Ectodermal cell (in vitro differentiated cells): ENCODE data around the gene TSGA10.
A peak's percentile ranks its signal among the peaks of the same experiment; 100 is the strongest.
"Not testable (repeated sequence)": the region's sequence is repeated elsewhere in the genome, so short reads cannot be mapped to it uniquely, and the experiment has no call there.

Experiments
- H3K27ac ChIP-seq: 2 replicates; pipeline ENCODE4 v1.7.0; 2013; ENCODE audit warnings: mild to moderate bottlenecking, low read depth, low read length; ENCODE audit not compliant: insufficient read depth, poor library complexity, severe bottlenecking
- H3K27me3 ChIP-seq: 2 replicates; pipeline ENCODE4 v1.7.0; 2013; ENCODE audit warnings: mild to moderate bottlenecking, low read length; ENCODE audit not compliant: insufficient read depth, control insufficient read depth, poor library complexity, severe bottlenecking
- H3K36me3 ChIP-seq: one replicate; pipeline ENCODE4 v1.7.0; 2013; ENCODE audit warnings: low read length; ENCODE audit not compliant: control insufficient read depth, insufficient read depth
- H3K4me1 ChIP-seq: one replicate; pipeline ENCODE4 v1.7.0; 2013; ENCODE audit warnings: low read length; ENCODE audit not compliant: control insufficient read depth, insufficient read depth
- H3K4me3 ChIP-seq: 2 replicates; pipeline ENCODE4 v1.7.0; 2013; ENCODE audit warnings: low read depth, low read length, control low read depth; ENCODE audit not compliant: insufficient read depth
- H3K9me3 ChIP-seq: 2 replicates; pipeline ENCODE4 v1.7.0; 2013; ENCODE audit warnings: mild to moderate bottlenecking, low read length, moderate library complexity; ENCODE audit not compliant: control insufficient read depth
- WGBS, 2 experiments: methylation state at CpG; one replicate each; pipeline ENCODE4 v1.1.7; 2013; ENCODE audit warnings: missing lambda C conversion rate in 2 of 2; 5-methylcytosine and 5-hydroxymethylcytosine counted together

The TSGA10 gene

DNA sequence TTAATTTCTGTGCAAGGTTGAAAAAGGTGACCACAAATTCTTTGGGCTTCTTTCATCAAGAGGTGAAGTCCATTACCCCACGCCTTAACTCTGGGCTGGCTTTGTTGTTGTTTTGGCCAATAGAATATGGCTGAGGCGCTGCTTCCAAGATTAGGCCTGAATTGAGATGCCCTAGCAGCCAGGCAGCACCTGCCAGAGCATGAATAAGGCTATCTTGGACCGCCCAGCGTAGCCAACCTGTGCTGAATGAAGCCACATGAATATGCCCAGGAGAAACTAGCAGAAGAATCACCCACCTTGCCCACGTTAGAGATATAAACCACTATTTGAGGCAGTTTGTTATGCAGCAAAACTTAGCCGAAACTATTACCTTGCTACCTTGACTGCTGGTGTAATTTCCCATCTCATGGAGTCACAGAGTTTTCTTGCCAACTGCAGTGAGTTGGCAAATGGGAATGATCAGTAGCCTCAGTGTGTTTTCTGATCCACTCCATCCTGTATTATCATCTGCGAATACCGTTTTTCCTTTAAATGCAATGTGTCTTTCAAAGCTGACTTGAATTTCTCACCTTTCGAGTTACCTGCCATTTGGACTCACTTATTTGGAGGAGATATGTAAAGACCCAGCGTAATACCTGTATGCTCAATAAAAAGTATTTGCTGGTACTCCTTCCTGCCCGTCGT lies 679 bp downstream of the TSGA10 start:
- peaks cover 13% of the 10 kb centered on the region for H3K36me3 ChIP-seq
- H3K27ac ChIP-seq: no peak overlapping the region
- WGBS, 2 experiments: 58% methylated on average over 12 of the region's 12 CpGs
- H3K4me3 ChIP-seq: peak overlapping the region; percentile 67
- peaks cover 7% of the 10 kb centered on the region for H3K4me1 ChIP-seq
- no peaks in the 10 kb centered on the region for H3K9me3 ChIP-seq
- H3K27me3 ChIP-seq: no peaks in the 10 kb centered on the region

DNA sequence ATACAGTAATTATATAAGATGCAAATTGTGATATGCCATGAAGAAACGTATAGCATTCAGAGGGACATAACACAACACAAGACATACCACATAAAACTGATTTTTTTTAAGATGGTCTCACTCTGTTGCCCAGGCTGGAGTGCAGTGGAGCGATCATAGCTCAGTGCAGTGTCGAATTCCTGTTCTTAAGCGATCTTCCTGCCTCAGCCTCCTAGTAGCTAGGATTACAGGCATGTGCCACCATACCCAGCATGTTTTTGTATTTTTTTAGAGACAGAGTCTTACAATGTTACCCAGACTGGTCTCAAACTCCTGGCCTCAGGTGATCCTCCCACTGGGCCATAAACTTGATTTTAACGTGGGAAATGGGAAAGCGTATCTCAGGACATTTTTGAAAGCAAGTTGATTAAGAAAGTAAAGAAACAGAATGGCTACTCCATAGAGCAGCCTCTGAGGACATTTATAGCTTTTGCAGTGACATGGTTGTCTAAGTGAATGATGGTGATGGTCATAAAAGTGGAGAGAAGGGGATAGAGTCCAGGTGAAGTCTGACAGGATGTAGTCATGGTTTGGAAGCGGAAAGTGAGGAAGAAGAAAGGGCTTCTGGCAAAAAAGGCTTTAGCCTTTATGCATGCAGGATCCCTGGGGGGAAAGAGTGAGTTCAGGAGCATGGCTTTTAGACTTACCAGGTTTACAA lies 2.4 kb downstream of the TSGA10 start:
- H3K4me3 ChIP-seq: no peak overlapping the region
- WGBS, 2 experiments: 92% methylated on average over 7 of the region's 7 CpGs
- H3K27me3 ChIP-seq: no peaks in the 10 kb centered on the region
- H3K4me1 ChIP-seq: peaks cover 7% of the 10 kb centered on the region
- peaks cover 6% of the 10 kb centered on the region for H3K36me3 ChIP-seq
- H3K27ac ChIP-seq: no peak overlapping the region
- H3K9me3 ChIP-seq: no peaks in the 10 kb centered on the region

DNA sequence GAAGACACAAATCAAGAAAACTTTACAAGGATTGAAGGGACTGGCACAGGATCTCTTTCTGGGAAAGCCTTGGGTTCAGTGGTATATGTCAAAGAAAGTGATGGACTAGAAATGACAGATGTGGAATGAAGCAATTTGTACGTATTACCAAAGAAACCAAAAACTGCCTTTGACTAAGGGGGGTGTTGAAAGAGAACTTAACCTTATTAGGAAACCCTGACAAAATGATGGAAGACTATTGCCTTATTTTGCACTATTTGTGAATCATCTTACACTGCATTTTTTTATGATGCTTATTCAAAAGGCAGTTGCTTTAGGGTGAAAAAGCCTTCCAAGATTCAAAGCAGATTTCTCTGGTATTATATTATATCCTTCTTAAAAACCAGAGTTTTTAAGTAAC lies 4.0 kb downstream of the TSGA10 start:
- 93 to 100% methylated on average over 1 of the region's 1 CpG for WGBS, 2 experiments
- Histone ChIP-seq H3K4me1 (peaks cover 7% of the 10 kb centered on the region), H3K27me3 (no peaks in the 10 kb centered on the region), H3K4me3 (no peak overlapping the region), H3K9me3 (no peaks in the 10 kb centered on the region), H3K36me3 (no peaks in the 10 kb centered on the region), H3K27ac (no peak overlapping the region)

DNA sequence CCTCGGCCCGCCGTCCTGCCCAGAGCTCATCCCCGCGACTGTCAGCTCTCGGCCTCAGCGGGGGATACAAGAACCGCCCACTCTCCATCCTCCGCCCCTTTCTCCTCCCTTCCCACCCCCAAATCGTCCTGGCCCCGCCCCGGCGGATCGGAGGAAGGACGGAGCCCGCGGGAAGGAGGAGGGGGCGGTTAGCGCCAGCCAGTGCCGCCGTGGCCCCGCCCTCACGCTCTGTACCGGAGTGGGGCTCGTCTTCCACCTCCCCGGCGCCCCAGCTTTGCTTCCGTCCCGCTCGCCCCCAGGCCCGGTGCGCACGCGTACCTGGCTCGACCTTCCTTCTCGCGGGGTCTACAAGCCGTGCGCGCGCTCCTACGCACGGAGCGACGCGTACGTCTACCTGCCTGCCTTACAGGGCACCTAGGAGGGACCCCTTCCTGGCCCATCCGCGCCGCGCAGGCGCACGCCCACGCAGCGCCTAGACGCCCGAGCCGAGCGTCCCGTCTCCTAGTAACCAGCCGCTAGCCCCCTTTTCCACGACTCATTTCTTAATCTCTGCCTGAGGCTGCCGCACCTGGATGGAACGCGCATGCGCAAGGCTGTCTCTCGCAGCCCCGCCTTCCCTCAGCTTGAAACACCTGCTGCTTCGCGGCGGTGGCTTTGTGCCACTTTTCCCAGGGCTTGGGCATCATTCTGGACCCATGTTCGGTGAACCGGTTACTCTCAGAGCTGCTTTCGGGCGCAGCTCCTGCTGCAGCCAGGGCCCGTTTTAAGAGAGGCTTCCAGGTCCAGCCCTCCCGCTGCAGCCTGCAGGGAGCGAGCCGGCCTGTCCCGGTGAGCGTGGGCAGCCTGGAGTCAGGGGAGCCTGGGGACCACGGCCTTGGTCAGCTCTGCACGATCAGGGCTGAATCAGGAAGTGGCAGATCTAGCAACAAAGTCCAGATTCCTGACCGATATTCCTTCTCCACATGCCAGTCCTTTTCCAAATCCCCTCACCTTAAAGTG lies 13.3 kb downstream of the TSGA10 start, which contains the start of gene C2orf15:
Gene C2orf15 (plus strand): TSS at position 598 of the 999 bp plus-strand sequence. CDS start 8,852 bp downstream, outside the sequence.
- H3K9me3 ChIP-seq: no peaks in the 10 kb centered on the region
- H3K4me3 ChIP-seq: peak within 1 kb of the TSS; percentile 88
- WGBS, 2 experiments: 0% methylated on average over 84 of the region's 84 CpGs
- peaks cover 4% of the 10 kb centered on the region for H3K4me1 ChIP-seq
- peak within 1 kb of the TSS; percentile 83 for H3K27ac ChIP-seq
- no peaks in the 10 kb centered on the region for H3K36me3 ChIP-seq
- H3K27me3 ChIP-seq: peaks cover 13% of the 10 kb centered on the region

DNA sequence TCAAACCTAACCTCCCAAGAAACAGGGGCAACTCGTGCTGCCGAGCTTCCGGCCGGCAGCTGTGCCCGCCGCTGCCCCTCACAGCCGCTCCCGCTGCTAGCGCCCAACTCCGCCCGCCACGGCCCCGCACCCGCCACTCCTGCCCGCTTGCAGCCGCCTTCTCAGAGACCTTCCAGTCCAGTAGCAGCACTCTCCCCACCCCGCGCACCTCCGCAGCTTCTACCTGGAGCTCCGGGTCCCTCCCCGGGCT lies 14.0 kb downstream of the TSGA10 start:
- no peak overlapping the region for H3K27ac ChIP-seq
- peak overlapping the region; percentile 88 for H3K4me3 ChIP-seq
- H3K36me3 ChIP-seq: no peaks in the 10 kb centered on the region
- 0% methylated on average over 21 of the region's 21 CpGs for WGBS, 2 experiments
- peaks cover 4% of the 10 kb centered on the region for H3K4me1 ChIP-seq
- H3K27me3 ChIP-seq: peaks cover 13% of the 10 kb centered on the region
- no peaks in the 10 kb centered on the region for H3K9me3 ChIP-seq

DNA sequence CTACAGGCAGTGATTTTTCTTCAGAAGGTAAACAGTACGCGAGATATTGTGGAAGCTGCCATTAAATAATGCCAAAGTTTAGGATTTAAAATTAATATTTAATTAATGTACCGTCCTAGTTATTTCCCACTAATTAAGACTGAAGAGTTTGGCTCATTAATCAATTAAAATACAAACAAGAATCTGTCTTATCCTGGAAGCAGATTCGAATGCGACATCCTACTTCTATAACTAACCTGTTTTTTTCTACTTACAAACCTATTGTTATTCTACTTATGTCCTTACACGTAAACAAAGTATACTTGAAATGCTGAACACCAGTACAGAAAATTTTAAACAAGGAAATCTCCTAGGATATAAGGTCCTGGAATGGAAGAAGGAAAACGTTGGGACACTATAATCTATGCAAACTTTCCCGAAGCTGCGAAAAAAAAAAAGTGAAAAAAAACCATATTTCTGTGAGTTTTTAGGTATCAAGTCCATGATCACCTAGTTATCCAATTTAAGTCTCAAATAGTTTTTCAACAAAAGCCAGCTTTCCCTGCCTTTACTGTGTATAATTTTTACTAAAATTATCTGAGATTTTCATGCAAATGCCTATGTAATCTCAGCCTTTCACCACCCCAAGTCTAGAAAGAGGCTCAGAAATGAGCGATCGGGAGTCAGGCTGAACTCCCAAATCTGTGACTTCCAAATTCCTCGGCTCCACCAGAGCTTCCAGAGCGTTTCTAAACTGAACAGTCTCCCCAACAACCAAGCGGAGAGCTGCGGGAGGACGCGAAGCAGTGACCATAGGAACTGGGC lies 14.5 kb downstream of the TSGA10 start:
- Histone ChIP-seq H3K36me3 (no peaks in the 10 kb centered on the region), H3K4me1 (peaks cover 4% of the 10 kb centered on the region), H3K27ac (no peak overlapping the region), H3K27me3 (peaks cover 13% of the 10 kb centered on the region), H3K9me3 (no peaks in the 10 kb centered on the region), H3K4me3 (peak overlapping the region; percentile 88)
- 23 to 24% methylated on average over 15 to 16 of the region's 17 CpGs for WGBS, 2 experiments

DNA sequence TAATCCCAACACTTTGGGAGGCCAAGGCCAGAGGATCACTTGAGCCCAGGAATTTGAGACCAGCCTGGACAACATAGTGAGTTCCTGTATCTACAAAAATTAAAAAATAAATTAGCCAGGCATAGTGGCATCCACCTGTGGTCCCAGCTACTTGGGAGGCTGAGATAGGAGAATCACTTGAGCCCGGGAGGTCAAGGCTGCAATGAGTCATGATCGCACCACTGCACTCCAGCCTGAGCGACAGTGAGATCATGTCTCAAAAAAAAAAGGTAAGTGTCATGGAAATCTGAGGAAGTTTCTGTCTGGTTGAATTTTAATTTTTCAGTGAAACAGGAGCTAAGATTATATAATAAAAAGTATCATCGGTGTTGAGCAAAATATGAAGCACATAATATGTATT lies 15.7 kb downstream of the TSGA10 start:
- Histone ChIP-seq H3K9me3 (no peaks in the 10 kb centered on the region), H3K4me1 (peaks cover 4% of the 10 kb centered on the region), H3K36me3 (no peaks in the 10 kb centered on the region), H3K4me3 (no peak overlapping the region), H3K27ac (no peak overlapping the region), H3K27me3 (peaks cover 13% of the 10 kb centered on the region)
- 95 to 96% methylated on average over 3 of the region's 4 CpGs for WGBS, 2 experiments

DNA sequence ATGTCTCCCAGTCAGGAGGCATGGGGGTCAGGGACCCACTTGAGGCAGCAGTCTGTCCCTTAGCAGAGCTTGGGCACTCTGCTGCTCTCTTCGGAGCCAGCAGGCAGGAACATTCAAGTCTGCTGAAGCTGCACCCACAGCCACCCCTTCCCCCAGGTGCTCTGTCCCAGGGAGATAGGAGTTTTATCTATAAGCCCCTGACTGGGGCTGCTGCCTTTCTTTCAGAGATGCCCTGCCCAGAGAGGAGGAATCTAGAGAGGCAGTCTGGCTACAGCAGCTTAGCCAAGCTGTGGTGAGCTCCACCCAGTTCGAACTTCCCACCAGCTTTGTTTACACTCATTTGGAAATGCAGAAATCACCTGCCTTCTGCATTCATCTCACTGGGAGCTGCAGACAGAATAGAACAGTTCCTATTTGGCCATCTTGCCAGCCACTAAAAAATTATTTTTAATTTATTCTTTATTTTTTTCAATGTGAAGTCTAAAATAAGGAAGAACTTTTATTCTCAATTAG lies 19.6 kb downstream of the TSGA10 start:
- H3K4me3 ChIP-seq, H3K4me1 ChIP-seq, H3K36me3 ChIP-seq, H3K27ac ChIP-seq, H3K9me3 ChIP-seq, H3K27me3 ChIP-seq: not testable (repeated sequence)
- WGBS, 2 experiments: 93 to 96% methylated on average over 2 of the region's 2 CpGs

DNA sequence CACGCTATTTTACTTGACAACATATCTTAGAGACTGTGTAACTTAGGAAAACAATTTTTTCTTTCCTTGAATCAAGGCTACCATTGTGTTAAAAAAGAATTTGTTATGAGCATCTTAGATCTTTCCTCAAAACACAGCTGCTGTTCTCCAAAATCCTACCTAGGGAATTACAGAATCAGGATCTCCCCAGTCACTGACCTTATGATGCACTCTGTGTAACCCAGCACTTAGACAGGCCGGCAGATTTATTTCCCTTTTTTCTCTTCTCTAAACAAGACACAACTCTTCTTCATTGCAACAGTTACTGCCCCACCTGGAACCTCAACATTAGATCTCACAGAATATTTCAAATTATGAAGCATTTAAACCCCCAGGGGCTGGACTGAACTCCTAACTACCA lies 26.8 kb downstream of the TSGA10 start:
- WGBS, 2 experiments: 97 to 99% methylated on average over 2 of the region's 2 CpGs

More for the DNA sequence above, 26.8 kb downstream of the TSGA10 start:
- no peak overlapping the region for H3K4me3 ChIP-seq
- no peaks in the 10 kb centered on the region for H3K27me3 ChIP-seq
- H3K36me3 ChIP-seq: no peaks in the 10 kb centered on the region
- H3K27ac ChIP-seq: no peak overlapping the region
- no peaks in the 10 kb centered on the region for H3K4me1 ChIP-seq
- H3K9me3 ChIP-seq: no peaks in the 10 kb centered on the region
